ENCODE measurements around the gene SELENOS. TPM values are rescaled to one million over a fixed set of nuclear protein-coding genes. Genes with fewer than 3 reads are reported as not detected.

Gene SELENOS
- total and polyA plus RNA-seq, 9 of the 15 experiments (the other 6 are each of a cell fraction or from before 2014, with no cell fraction given): 24.9 to 57.4 (median 47.9) TPM

DNA sequence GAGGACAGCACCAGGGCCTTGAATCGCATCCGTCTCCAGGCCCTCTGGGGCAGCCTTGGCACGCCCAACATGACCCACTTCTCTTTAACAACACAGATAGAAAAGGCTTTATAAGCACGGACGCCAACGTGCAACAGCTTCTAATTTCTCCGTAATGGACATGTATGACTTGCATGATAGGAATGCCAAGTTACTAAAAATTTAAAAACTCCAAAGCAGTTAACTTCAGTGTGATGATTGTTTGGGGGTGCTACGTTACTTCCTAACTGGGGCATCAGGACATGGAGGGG, 48.7 kb upstream of the SELENOS start:
- Histone ChIP-seq H3K9me3 (replicated peaks; ENCODE audit: control insufficient read depth, insufficient read depth, low read depth, low read length) (no peaks in the 10 kb centered on the region), H3K4me1 (replicated peaks in 1 of 2; ENCODE audit: control insufficient read depth in 2 of 2, insufficient read depth in 2 of 2, low read length in 2 of 2) (no peaks in the 10 kb centered on the region), H3K4me3 (no peak overlapping the region), H3K4me2 (ENCODE audit: insufficient read depth, low read length) (no peak overlapping the region), H3K36me3 (ENCODE audit: control insufficient read depth, insufficient read depth, low read length) (no peaks in the 10 kb centered on the region), H4K20me1 (replicated peaks; ENCODE audit: control insufficient read depth, insufficient read depth, low read length) (no peaks in the 10 kb centered on the region), H2AFZ (ENCODE audit: low read depth, low read length) (no peak overlapping the region), H3K27ac (ENCODE audit: extremely low read depth, low read depth, low read length) (no peak overlapping the region), H3K9me1 (ENCODE audit: control insufficient read depth, insufficient read depth, low read length) (no peaks in the 10 kb centered on the region), H3K9ac (ENCODE audit: insufficient read depth in 1 of 2, low read depth in 2 of 2, low read length in 2 of 2) (no peak overlapping the region), H3K27me3 (ENCODE audit: control insufficient read depth in 2 of 2, insufficient read depth in 2 of 2, low read length in 2 of 2) (peaks cover 0 to 17% of the 10 kb centered on the region in 2 experiments; a peak in 2 of 5 replicates), H3K79me2 (ENCODE audit: control insufficient read depth, insufficient read depth, low read length) (no peaks in the 10 kb centered on the region)
- 48% methylated on average over 8 of the region's 8 CpGs for WGBS (ENCODE audit: insufficient coverage, low coverage, missing lambda C conversion rate)
- FAIRE-seq: no peak
- TF ChIP-seq, protein P1, sequence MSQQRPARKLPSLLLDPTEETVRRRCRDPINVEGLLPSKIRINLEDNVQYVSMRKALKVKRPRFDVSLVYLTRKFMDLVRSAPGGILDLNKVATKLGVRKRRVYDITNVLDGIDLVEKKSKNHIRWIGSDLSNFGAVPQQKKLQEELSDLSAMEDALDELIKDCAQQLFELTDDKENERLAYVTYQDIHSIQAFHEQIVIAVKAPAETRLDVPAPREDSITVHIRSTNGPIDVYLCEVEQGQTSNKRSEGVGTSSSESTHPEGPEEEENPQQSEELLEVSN (IDR thresholded peaks at IDR 0.05; ENCODE audit: borderline replicate concordance in 1 of 2, extremely low read depth in 1 of 2, insufficient read depth in 1 of 2, insufficient read length in 1 of 2, low read depth in 1 of 2, low read length in 1 of 2, poor library complexity in 1 of 2, severe bottlenecking in 1 of 2): no peak
- TF ChIP-seq, protein P2, sequence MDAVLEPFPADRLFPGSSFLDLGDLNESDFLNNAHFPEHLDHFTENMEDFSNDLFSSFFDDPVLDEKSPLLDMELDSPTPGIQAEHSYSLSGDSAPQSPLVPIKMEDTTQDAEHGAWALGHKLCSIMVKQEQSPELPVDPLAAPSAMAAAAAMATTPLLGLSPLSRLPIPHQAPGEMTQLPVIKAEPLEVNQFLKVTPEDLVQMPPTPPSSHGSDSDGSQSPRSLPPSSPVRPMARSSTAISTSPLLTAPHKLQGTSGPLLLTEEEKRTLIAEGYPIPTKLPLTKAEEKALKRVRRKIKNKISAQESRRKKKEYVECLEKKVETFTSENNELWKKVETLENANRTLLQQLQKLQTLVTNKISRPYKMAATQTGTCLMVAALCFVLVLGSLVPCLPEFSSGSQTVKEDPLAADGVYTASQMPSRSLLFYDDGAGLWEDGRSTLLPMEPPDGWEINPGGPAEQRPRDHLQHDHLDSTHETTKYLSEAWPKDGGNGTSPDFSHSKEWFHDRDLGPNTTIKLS (IDR thresholded peaks at IDR 0.05; ENCODE audit: borderline replicate concordance, low read depth): no peak
- TF ChIP-seq FOXM1 (IDR thresholded peaks at IDR 0.05; ENCODE audit: low read depth) (no peak), FOXM1 (CRISPR knock-in tag; IDR thresholded peaks at IDR 0.05; ENCODE audit: low read depth) (no peak), HIVEP1 (CRISPR knock-in tag; IDR thresholded peaks at IDR 0.05) (no peak), SIRT6 (IDR thresholded peaks at IDR 0.05; ENCODE audit: low read depth, low read length) (no peak), ZNF124 (CRISPR knock-in tag; IDR thresholded peaks at IDR 0.05) (no peak), ZNF778 (CRISPR knock-in tag; IDR thresholded peaks at IDR 0.05) (no peak), SAFB2 (IDR thresholded peaks at IDR 0.05; ENCODE audit: borderline replicate concordance, low read depth, low read length, severe bottlenecking) (no peak), PRMT5 (CRISPR knock-in tag; IDR thresholded peaks at IDR 0.05) (no peak), MEF2A (IDR thresholded peaks at IDR 0.05; ENCODE audit: control insufficient read depth, low read depth, low read length) (no peak), ARID2 (IDR thresholded peaks at IDR 0.05) (no peak)
- TF ChIP-seq, protein P3, sequence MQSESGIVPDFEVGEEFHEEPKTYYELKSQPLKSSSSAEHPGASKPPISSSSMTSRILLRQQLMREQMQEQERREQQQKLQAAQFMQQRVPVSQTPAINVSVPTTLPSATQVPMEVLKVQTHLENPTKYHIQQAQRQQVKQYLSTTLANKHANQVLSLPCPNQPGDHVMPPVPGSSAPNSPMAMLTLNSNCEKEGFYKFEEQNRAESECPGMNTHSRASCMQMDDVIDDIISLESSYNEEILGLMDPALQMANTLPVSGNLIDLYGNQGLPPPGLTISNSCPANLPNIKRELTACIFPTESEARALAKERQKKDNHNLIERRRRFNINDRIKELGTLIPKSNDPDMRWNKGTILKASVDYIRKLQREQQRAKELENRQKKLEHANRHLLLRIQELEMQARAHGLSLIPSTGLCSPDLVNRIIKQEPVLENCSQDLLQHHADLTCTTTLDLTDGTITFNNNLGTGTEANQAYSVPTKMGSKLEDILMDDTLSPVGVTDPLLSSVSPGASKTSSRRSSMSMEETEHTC (IDR thresholded peaks at IDR 0.05): no peak
- TF ChIP-seq, protein P4, sequence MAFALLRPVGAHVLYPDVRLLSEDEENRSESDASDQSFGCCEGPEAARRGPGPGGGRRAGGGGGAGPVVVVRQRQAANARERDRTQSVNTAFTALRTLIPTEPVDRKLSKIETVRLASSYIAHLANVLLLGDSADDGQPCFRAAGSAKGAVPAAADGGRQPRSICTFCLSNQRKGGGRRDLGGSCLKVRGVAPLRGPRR (CRISPR knock-in tag; IDR thresholded peaks at IDR 0.05): no peak
- TF ChIP-seq, protein P5, sequence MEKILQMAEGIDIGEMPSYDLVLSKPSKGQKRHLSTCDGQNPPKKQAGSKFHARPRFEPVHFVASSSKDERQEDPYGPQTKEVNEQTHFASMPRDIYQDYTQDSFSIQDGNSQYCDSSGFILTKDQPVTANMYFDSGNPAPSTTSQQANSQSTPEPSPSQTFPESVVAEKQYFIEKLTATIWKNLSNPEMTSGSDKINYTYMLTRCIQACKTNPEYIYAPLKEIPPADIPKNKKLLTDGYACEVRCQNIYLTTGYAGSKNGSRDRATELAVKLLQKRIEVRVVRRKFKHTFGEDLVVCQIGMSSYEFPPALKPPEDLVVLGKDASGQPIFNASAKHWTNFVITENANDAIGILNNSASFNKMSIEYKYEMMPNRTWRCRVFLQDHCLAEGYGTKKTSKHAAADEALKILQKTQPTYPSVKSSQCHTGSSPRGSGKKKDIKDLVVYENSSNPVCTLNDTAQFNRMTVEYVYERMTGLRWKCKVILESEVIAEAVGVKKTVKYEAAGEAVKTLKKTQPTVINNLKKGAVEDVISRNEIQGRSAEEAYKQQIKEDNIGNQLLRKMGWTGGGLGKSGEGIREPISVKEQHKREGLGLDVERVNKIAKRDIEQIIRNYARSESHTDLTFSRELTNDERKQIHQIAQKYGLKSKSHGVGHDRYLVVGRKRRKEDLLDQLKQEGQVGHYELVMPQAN (IDR thresholded peaks at IDR 0.05; ENCODE audit: borderline replicate concordance): no peak
- DNase-seq (ENCODE audit: extremely low read depth in 1 of 4, low spot score in 3 of 4): no peak
- no TSS peak for BruUV-seq (replicated peaks)
- CTCF ChIA-PET (ENCODE audit: low intra/inter-chr PET ratio): no interaction called here
- intact Hi-C loops (cut with micrococcal nuclease): no loop called here
- POLR2A ChIA-PET: interaction anchor here (1.3 kb wide), 1 partner anchor 10 kb away, joined by 3 read pairs; no protein-coding TSS in a partner anchor
- in situ Hi-C loops (cut with MboI): no loop called here
- no peak for ATAC-seq

Data from K562 (cell line).